ENCODE results near the gene PCMTD2. TPM values are rescaled to one million over a fixed set of nuclear protein-coding genes. Genes with fewer than 3 reads are reported as not detected.

Gene PCMTD2
- total and polyA plus RNA-seq, 2 of the 13 experiments (the other 11 are each of a cell fraction or from before 2014, with no cell fraction given): 47.0 to 76.9 TPM

- TF ChIP-seq SNAPC4 (CRISPR knock-in tag; IDR thresholded peaks at IDR 0.05): no peak
- TF ChIP-seq KDM1A (CRISPR knock-in tag; IDR thresholded peaks at IDR 0.05): no peak
- peak; percentile 65 for TF ChIP-seq NCOA2 (CRISPR knock-in tag; IDR thresholded peaks at IDR 0.05)
- TF ChIP-seq ZBTB38 (CRISPR knock-in tag; IDR thresholded peaks at IDR 0.05): no peak; the same call in 1 of the 2 replicates
- no peak for TF ChIP-seq SUZ12 (IDR thresholded peaks at IDR 0.05; ENCODE audit: low read depth, low read length)
- TF ChIP-seq ZNF563 (CRISPR knock-in tag; IDR thresholded peaks at IDR 0.05): no peak
- no peak; the same call in 1 of the 2 replicates for TF ChIP-seq ZBTB20 (CRISPR knock-in tag; IDR thresholded peaks at IDR 0.05; ENCODE audit: borderline replicate concordance, low read depth)
- TF ChIP-seq ZFP36L1 (CRISPR knock-in tag; IDR thresholded peaks at IDR 0.05): no peak
- TF ChIP-seq RFXAP (CRISPR knock-in tag; IDR thresholded peaks at IDR 0.05; ENCODE audit: borderline replicate concordance): no peak
- TF ChIP-seq ZNF724P (CRISPR knock-in tag; IDR thresholded peaks at IDR 0.05; ENCODE audit: borderline replicate concordance): peak; percentile 17; the same call in 1 of the 2 replicates
- peak; percentile 96 for TF ChIP-seq RXRA (CRISPR knock-in tag; IDR thresholded peaks at IDR 0.05)
- TF ChIP-seq ZFY (CRISPR knock-in tag; IDR thresholded peaks at IDR 0.05): peak; percentile 13; the same call in 1 of the 2 replicates
- TF ChIP-seq SIX4 (CRISPR knock-in tag; IDR thresholded peaks at IDR 0.05): no peak
- TF ChIP-seq ZNF232 (CRISPR knock-in tag; IDR thresholded peaks at IDR 0.05; ENCODE audit: borderline replicate concordance): no peak; the same call in 1 of the 2 replicates
- no peak; the same call in 1 of the 2 replicates for TF ChIP-seq TOPORS (CRISPR knock-in tag; IDR thresholded peaks at IDR 0.05)
- TF ChIP-seq KDM5B (CRISPR knock-in tag; IDR thresholded peaks at IDR 0.05; ENCODE audit: borderline replicate concordance): peak; percentile 77
- TF ChIP-seq ZNF773 (CRISPR knock-in tag; IDR thresholded peaks at IDR 0.05; ENCODE audit: borderline replicate concordance): no peak
- no peak; the same call in 1 of the 2 replicates for TF ChIP-seq ISL2 (CRISPR knock-in tag; IDR thresholded peaks at IDR 0.05)
- TF ChIP-seq BRD4 (CRISPR knock-in tag; IDR thresholded peaks at IDR 0.05): no peak
- TF ChIP-seq, protein P1, sequence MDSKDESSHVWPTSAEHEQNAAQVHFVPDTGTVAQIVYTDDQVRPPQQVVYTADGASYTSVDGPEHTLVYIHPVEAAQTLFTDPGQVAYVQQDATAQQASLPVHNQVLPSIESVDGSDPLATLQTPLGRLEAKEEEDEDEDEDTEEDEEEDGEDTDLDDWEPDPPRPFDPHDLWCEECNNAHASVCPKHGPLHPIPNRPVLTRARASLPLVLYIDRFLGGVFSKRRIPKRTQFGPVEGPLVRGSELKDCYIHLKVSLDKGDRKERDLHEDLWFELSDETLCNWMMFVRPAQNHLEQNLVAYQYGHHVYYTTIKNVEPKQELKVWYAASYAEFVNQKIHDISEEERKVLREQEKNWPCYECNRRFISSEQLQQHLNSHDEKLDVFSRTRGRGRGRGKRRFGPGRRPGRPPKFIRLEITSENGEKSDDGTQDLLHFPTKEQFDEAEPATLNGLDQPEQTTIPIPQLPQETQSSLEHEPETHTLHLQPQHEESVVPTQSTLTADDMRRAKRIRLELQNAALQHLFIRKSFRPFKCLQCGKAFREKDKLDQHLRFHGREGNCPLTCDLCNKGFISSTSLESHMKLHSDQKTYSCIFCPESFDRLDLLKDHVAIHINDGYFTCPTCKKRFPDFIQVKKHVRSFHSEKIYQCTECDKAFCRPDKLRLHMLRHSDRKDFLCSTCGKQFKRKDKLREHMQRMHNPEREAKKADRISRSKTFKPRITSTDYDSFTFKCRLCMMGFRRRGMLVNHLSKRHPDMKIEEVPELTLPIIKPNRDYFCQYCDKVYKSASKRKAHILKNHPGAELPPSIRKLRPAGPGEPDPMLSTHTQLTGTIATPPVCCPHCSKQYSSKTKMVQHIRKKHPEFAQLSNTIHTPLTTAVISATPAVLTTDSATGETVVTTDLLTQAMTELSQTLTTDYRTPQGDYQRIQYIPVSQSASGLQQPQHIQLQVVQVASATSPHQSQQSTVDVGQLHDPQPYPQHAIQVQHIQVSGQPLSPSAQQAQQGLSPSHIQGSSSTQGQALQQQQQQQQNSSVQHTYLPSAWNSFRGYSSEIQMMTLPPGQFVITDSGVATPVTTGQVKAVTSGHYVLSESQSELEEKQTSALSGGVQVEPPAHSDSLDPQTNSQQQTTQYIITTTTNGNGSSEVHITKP (CRISPR knock-in tag; IDR thresholded peaks at IDR 0.05; ENCODE audit: low read depth): peak; percentile 67; the same call in 1 of the 2 replicates
- TF ChIP-seq BRCA1 (CRISPR knock-in tag; IDR thresholded peaks at IDR 0.05): no peak
- peak; percentile 96; the same call in 1 of the 2 replicates for TF ChIP-seq ZNF747 (CRISPR knock-in tag; IDR thresholded peaks at IDR 0.05; ENCODE audit: borderline replicate concordance)
Measured at GRCh38 chr20:64236137-64237088, 19.1 kb upstream of the PCMTD2 start (continued).
